Large intestine (tissue), 3 donors: ENCODE data around the gene CMC2. TPM values are rescaled to one million over a fixed set of nuclear protein-coding genes. Genes with fewer than 3 reads are reported as not detected.

Experiments
- DNase-seq, 2 donors: peaks; one replicate each; pipeline versions ENCODE4 v3.0.0 to v3.0.0-alpha.2; 2013
- H3K27ac ChIP-seq: one replicate; pipeline ENCODE4 v1.5.1; 2013; ENCODE audit warnings: low read length
- H3K27me3 ChIP-seq: 2 replicates; pipeline ENCODE4 v1.6.1; 2013; ENCODE audit warnings: low read length; ENCODE audit not compliant: control insufficient read depth, insufficient read depth
- H3K36me3 ChIP-seq: 2 replicates; pipeline ENCODE4 v1.6.1; 2013; ENCODE audit warnings: low read length; ENCODE audit not compliant: control insufficient read depth, insufficient read depth
- H3K4me1 ChIP-seq: one replicate; pipeline ENCODE4 v1.6.1; 2013; ENCODE audit warnings: low read length; ENCODE audit not compliant: control insufficient read depth, insufficient read depth
- H3K4me3 ChIP-seq: one replicate; pipeline ENCODE4 v1.5.1; 2013; ENCODE audit warnings: low read length
- H3K9me3 ChIP-seq: one replicate; pipeline ENCODE4 v1.6.1; 2013; ENCODE audit warnings: mild to moderate bottlenecking, low read depth, low read length, moderate library complexity; ENCODE audit not compliant: control insufficient read depth
- WGBS: methylation state at CpG from one replicate; pipeline ENCODE4 v1.1.5; 2013; ENCODE audit warnings: low lambda C conversion rate; ENCODE audit not compliant: insufficient coverage; 5-methylcytosine and 5-hydroxymethylcytosine counted together
- polyA plus RNA-seq: library from polyadenylated mRNA; unstranded; fragments of 120-200 nt; gene quantifications from one replicate; pipeline ENCODE4 v1.2.1, GENCODE V29; 2013

Gene CMC2
- polyA plus RNA-seq, 1 donor = 56.1 TPM

GRCh38 chr16:81003610-81004460 is 2.9 kb downstream of the CMC2 start:
- 45% methylated on average over 3 of the region's 11 CpGs for WGBS
- H3K27ac ChIP-seq = peak overlapping the region; percentile 7
- no peaks in the 10 kb centered on the region for H3K9me3 ChIP-seq
- no peak for DNase-seq
- no peaks in the 10 kb centered on the region for H3K27me3 ChIP-seq
- peak overlapping the region; percentile 17 for H3K4me3 ChIP-seq
- peaks cover 17% of the 10 kb centered on the region for H3K4me1 ChIP-seq
- no peaks in the 10 kb centered on the region for H3K36me3 ChIP-seq

- H3K27me3 ChIP-seq = no peaks in the 10 kb centered on the region
- no peak overlapping the region for H3K27ac ChIP-seq
- H3K9me3 ChIP-seq = no peaks in the 10 kb centered on the region
- H3K4me3 ChIP-seq = no peak overlapping the region
- no peak for DNase-seq
- H3K4me1 ChIP-seq = peaks cover 17% of the 10 kb centered on the region
- H3K36me3 ChIP-seq = no peaks in the 10 kb centered on the region
- 81% methylated on average over 3 of the region's 4 CpGs for WGBS
Observed at GRCh38 chr16:81003064-81003463, 3.6 kb downstream of the CMC2 start.

GRCh38 chr16:81001330-81001729 is 5.4 kb downstream of the CMC2 start:
- H3K9me3 ChIP-seq = no peaks in the 10 kb centered on the region
- DNase-seq = peak in 1 of 2 donors; percentile 42
- H3K27me3 ChIP-seq = no peaks in the 10 kb centered on the region
- H3K27ac ChIP-seq = no peak overlapping the region
- H3K36me3 ChIP-seq = no peaks in the 10 kb centered on the region
- WGBS = 30% methylated on average over 4 of the region's 5 CpGs
- peaks cover 17% of the 10 kb centered on the region for H3K4me1 ChIP-seq
- H3K4me3 ChIP-seq = no peak overlapping the region

GRCh38 chr16:81000873-81001272 is 5.8 kb downstream of the CMC2 start:
- no peak overlapping the region for H3K27ac ChIP-seq
- no peak overlapping the region for H3K4me3 ChIP-seq
- WGBS = no CpG with 5 or more reads among the region's 3 CpGs
- no peaks in the 10 kb centered on the region for H3K27me3 ChIP-seq
- H3K36me3 ChIP-seq = no peaks in the 10 kb centered on the region
- no peaks in the 10 kb centered on the region for H3K9me3 ChIP-seq
- H3K4me1 ChIP-seq = peaks cover 17% of the 10 kb centered on the region
- no peak for DNase-seq

GRCh38 chr16:80997964-80998620 is 8.6 kb downstream of the CMC2 start:
- H3K36me3 ChIP-seq = no peaks in the 10 kb centered on the region
- no peaks in the 10 kb centered on the region for H3K9me3 ChIP-seq
- no peaks in the 10 kb centered on the region for H3K27me3 ChIP-seq
- H3K27ac ChIP-seq = peak overlapping the region; percentile 83
- H3K4me3 ChIP-seq = no peak overlapping the region
- H3K4me1 ChIP-seq = peaks cover 3% of the 10 kb centered on the region
- no peak for DNase-seq
- 100% methylated on average over 2 of the region's 7 CpGs for WGBS

- 22% methylated on average over 7 of the region's 9 CpGs for WGBS
- no peaks in the 10 kb centered on the region for H3K36me3 ChIP-seq
- DNase-seq = peak; percentile 54 to 88
- H3K4me3 ChIP-seq = peak overlapping the region; percentile 37
- H3K9me3 ChIP-seq = no peaks in the 10 kb centered on the region
- H3K27ac ChIP-seq = peak overlapping the region; percentile 83
- H3K4me1 ChIP-seq = peaks cover 3% of the 10 kb centered on the region
- H3K27me3 ChIP-seq = no peaks in the 10 kb centered on the region
Observed at GRCh38 chr16:80997139-80997798, 9.4 kb downstream of the CMC2 start.

GRCh38 chr16:80996688-80997138 is 10.0 kb downstream of the CMC2 start:
- no peaks in the 10 kb centered on the region for H3K27me3 ChIP-seq
- DNase-seq = no peak
- H3K9me3 ChIP-seq = no peaks in the 10 kb centered on the region
- peaks cover 3% of the 10 kb centered on the region for H3K4me1 ChIP-seq
- H3K36me3 ChIP-seq = no peaks in the 10 kb centered on the region
- WGBS = 14% methylated on average over 3 of the region's 4 CpGs
- peak overlapping the region; percentile 37 for H3K4me3 ChIP-seq
- H3K27ac ChIP-seq = peak overlapping the region; percentile 83

- Histone ChIP-seq H3K36me3 (peaks cover 2% of the 10 kb centered on the region), H3K27me3 (no peaks in the 10 kb centered on the region), H3K27ac (no peak overlapping the region), H3K9me3 (no peaks in the 10 kb centered on the region), H3K4me3 (no peak overlapping the region), H3K4me1 (peaks cover 3% of the 10 kb centered on the region)
- no peak for DNase-seq
Observed at GRCh38 chr16:80994451-80994850, 12.2 kb downstream of the CMC2 start.

GRCh38 chr16:80993834-80994233 is 12.9 kb downstream of the CMC2 start:
- Histone ChIP-seq H3K27ac (no peak overlapping the region), H3K4me1 (peaks cover 3% of the 10 kb centered on the region)
- DNase-seq = no peak

GRCh38 chr16:80993307-80993706 is 13.4 kb downstream of the CMC2 start:
- H3K27ac ChIP-seq = peak overlapping the region; percentile 9
- no CpG with 5 or more reads among the region's 6 CpGs for WGBS
- no peak overlapping the region for H3K4me3 ChIP-seq
- H3K9me3 ChIP-seq = no peaks in the 10 kb centered on the region
- H3K27me3 ChIP-seq = no peaks in the 10 kb centered on the region
- DNase-seq = peak in 1 of 2 donors; percentile 44
- peaks cover 2% of the 10 kb centered on the region for H3K36me3 ChIP-seq
- H3K4me1 ChIP-seq = peaks cover 3% of the 10 kb centered on the region

More at GRCh38 chr16:80993834-80994233, 12.9 kb downstream of the CMC2 start:
- Histone ChIP-seq H3K36me3 (peaks cover 2% of the 10 kb centered on the region), H3K9me3 (no peaks in the 10 kb centered on the region), H3K27me3 (no peaks in the 10 kb centered on the region), H3K4me3 (no peak overlapping the region)
